ENCODE results near the gene BAG3.
"Not testable (repeated sequence)": the region's sequence is repeated elsewhere in the genome, so short reads cannot be mapped to it uniquely, and the experiment has no call there.

GRCh38 chr10:119707331-119707730, 56.2 kb downstream of the BAG3 start:
- not testable (repeated sequence) for TF ChIP-seq POLR2A, CTCF, EP300, POLR2AphosphoS5 (IDR thresholded peaks at IDR 0.05)

Data from upper lobe of left lung (tissue), 4 donors.